ENCODE measurements around the gene AIG1.
A peak's percentile ranks its signal among the peaks of the same experiment; 100 is the strongest.

Gene AIG1

GRCh38 chr6:143221698-143222097 lies 161.0 kb downstream of the AIG1 start:
- Mint-ChIP-seq H3K27ac (no peak overlapping the region), H3K9me3 (no peaks in the 10 kb centered on the region), H3K36me3 (no peaks in the 10 kb centered on the region), H3K4me1 (no peaks in the 10 kb centered on the region), H3K4me3 (no peak overlapping the region)
- DNase-seq (ENCODE audit: low spot score in 2 of 2) (no peak), ATAC-seq (no peak)

- DNase-seq (ENCODE audit: low spot score in 2 of 2) = no peak
- Mint-ChIP-seq H3K9me3 (no peaks in the 10 kb centered on the region), H3K4me3 (no peak overlapping the region), H3K27ac (no peak overlapping the region), H3K4me1 (no peaks in the 10 kb centered on the region), H3K36me3 (no peaks in the 10 kb centered on the region)
- no peak for ATAC-seq
Measured at GRCh38 chr6:143222310-143222709, 161.6 kb downstream of the AIG1 start.

GRCh38 chr6:143222801-143223231 lies 162.1 kb downstream of the AIG1 start:
- Mint-ChIP-seq H3K27ac (no peak overlapping the region), H3K9me3 (no peaks in the 10 kb centered on the region), H3K4me1 (no peaks in the 10 kb centered on the region), H3K36me3 (no peaks in the 10 kb centered on the region), H3K4me3 (no peak overlapping the region)
- DNase-seq (ENCODE audit: low spot score in 2 of 2) = no peak
- ATAC-seq = no peak

- DNase-seq (ENCODE audit: low spot score in 2 of 2) (no peak), ATAC-seq (no peak)
- Mint-ChIP-seq H3K9me3 (no peaks in the 10 kb centered on the region), H3K27ac (no peak overlapping the region), H3K4me3 (no peak overlapping the region), H3K36me3 (no peaks in the 10 kb centered on the region), H3K4me1 (no peaks in the 10 kb centered on the region)
Measured at GRCh38 chr6:143223895-143224294, 163.2 kb downstream of the AIG1 start.

- no peak overlapping the region for H3K27ac Mint-ChIP-seq
- H3K9me3 Mint-ChIP-seq = no peaks in the 10 kb centered on the region
- no peaks in the 10 kb centered on the region for H3K4me1 Mint-ChIP-seq
- H3K4me3 Mint-ChIP-seq = no peak overlapping the region
- H3K36me3 Mint-ChIP-seq = no peaks in the 10 kb centered on the region
- DNase-seq (ENCODE audit: low spot score in 2 of 2) (no peak), ATAC-seq (no peak)
Measured at GRCh38 chr6:143224516-143224915, 163.8 kb downstream of the AIG1 start.

- Mint-ChIP-seq H3K4me1 (no peaks in the 10 kb centered on the region), H3K36me3 (no peaks in the 10 kb centered on the region)
- DNase-seq (ENCODE audit: low spot score in 2 of 2) = no peak
Measured at GRCh38 chr6:143225929-143226328, 165.2 kb downstream of the AIG1 start.

GRCh38 chr6:143227675-143228074 lies 167.0 kb downstream of the AIG1 start:
- H3K4me1 Mint-ChIP-seq = no peaks in the 10 kb centered on the region
- no peaks in the 10 kb centered on the region for H3K36me3 Mint-ChIP-seq
- ATAC-seq = no peak
- no peak overlapping the region for H3K27ac Mint-ChIP-seq
- H3K9me3 Mint-ChIP-seq = no peaks in the 10 kb centered on the region
- no peak for DNase-seq (ENCODE audit: low spot score in 2 of 2)
- H3K4me3 Mint-ChIP-seq = no peak overlapping the region

More at GRCh38 chr6:143225929-143226328, 165.2 kb downstream of the AIG1 start:
- H3K4me3 Mint-ChIP-seq = no peak overlapping the region
- no peak overlapping the region for H3K27ac Mint-ChIP-seq
- H3K9me3 Mint-ChIP-seq = no peaks in the 10 kb centered on the region
- ATAC-seq = no peak

GRCh38 chr6:143229400-143229799 lies 168.7 kb downstream of the AIG1 start:
- no peaks in the 10 kb centered on the region for H3K36me3 Mint-ChIP-seq

GRCh38 chr6:143232849-143233248 lies 172.2 kb downstream of the AIG1 start:
- Mint-ChIP-seq H3K4me3 (no peak overlapping the region), H3K27ac (no peak overlapping the region), H3K9me3 (no peaks in the 10 kb centered on the region), H3K36me3 (no peaks in the 10 kb centered on the region), H3K4me1 (no peaks in the 10 kb centered on the region)
- ATAC-seq (peak; percentile 42), DNase-seq (ENCODE audit: low spot score in 2 of 2) (peak; percentile 25 to 57)

More at GRCh38 chr6:143229400-143229799, 168.7 kb downstream of the AIG1 start:
- H3K4me3 Mint-ChIP-seq = no peak overlapping the region
- no peak overlapping the region for H3K27ac Mint-ChIP-seq
- H3K4me1 Mint-ChIP-seq = no peaks in the 10 kb centered on the region
- DNase-seq (ENCODE audit: low spot score in 2 of 2) (no peak), ATAC-seq (peak; percentile 76)
- H3K9me3 Mint-ChIP-seq = no peaks in the 10 kb centered on the region

- no peak overlapping the region for H3K27ac Mint-ChIP-seq
- H3K36me3 Mint-ChIP-seq = no peaks in the 10 kb centered on the region
- H3K9me3 Mint-ChIP-seq = no peaks in the 10 kb centered on the region
- DNase-seq (ENCODE audit: low spot score in 2 of 2) (no peak), ATAC-seq (no peak)
- H3K4me1 Mint-ChIP-seq = no peaks in the 10 kb centered on the region
- no peak overlapping the region for H3K4me3 Mint-ChIP-seq
Measured at GRCh38 chr6:143233554-143234285, 173.0 kb downstream of the AIG1 start.

- ATAC-seq (no peak), DNase-seq (ENCODE audit: low spot score in 2 of 2) (no peak)
- no peaks in the 10 kb centered on the region for H3K36me3 Mint-ChIP-seq
- no peak overlapping the region for H3K27ac Mint-ChIP-seq
- H3K4me3 Mint-ChIP-seq = no peak overlapping the region
- no peaks in the 10 kb centered on the region for H3K9me3 Mint-ChIP-seq
- no peaks in the 10 kb centered on the region for H3K4me1 Mint-ChIP-seq
Measured at GRCh38 chr6:143234734-143235133, 174.0 kb downstream of the AIG1 start.

- Mint-ChIP-seq H3K4me1 (no peaks in the 10 kb centered on the region), H3K4me3 (no peak overlapping the region), H3K9me3 (no peaks in the 10 kb centered on the region), H3K36me3 (no peaks in the 10 kb centered on the region), H3K27ac (no peak overlapping the region)
- ATAC-seq = no peak
- DNase-seq (ENCODE audit: low spot score in 2 of 2) = no peak
Measured at GRCh38 chr6:143236151-143236798, 175.6 kb downstream of the AIG1 start.

- no peak overlapping the region for H3K27ac Mint-ChIP-seq
- H3K4me3 Mint-ChIP-seq = no peak overlapping the region
- DNase-seq (ENCODE audit: low spot score in 2 of 2) (no peak), ATAC-seq (no peak)
- no peaks in the 10 kb centered on the region for H3K36me3 Mint-ChIP-seq
- no peaks in the 10 kb centered on the region for H3K4me1 Mint-ChIP-seq
- no peaks in the 10 kb centered on the region for H3K9me3 Mint-ChIP-seq
Measured at GRCh38 chr6:143238306-143238705, 177.6 kb downstream of the AIG1 start.

- no peak for DNase-seq (ENCODE audit: low spot score in 2 of 2)
- no peaks in the 10 kb centered on the region for H3K9me3 Mint-ChIP-seq
- H3K27ac Mint-ChIP-seq = no peak overlapping the region
- no peak overlapping the region for H3K4me3 Mint-ChIP-seq
- no peaks in the 10 kb centered on the region for H3K4me1 Mint-ChIP-seq
- no peak for ATAC-seq
- no peaks in the 10 kb centered on the region for H3K36me3 Mint-ChIP-seq
Measured at GRCh38 chr6:143241111-143241510, 180.4 kb downstream of the AIG1 start.

GRCh38 chr6:143241911-143242310 lies 181.2 kb downstream of the AIG1 start:
- no peak for ATAC-seq
- DNase-seq (ENCODE audit: low spot score in 2 of 2) = no peak
- Mint-ChIP-seq H3K4me3 (no peak overlapping the region), H3K4me1 (no peaks in the 10 kb centered on the region), H3K9me3 (no peaks in the 10 kb centered on the region), H3K36me3 (no peaks in the 10 kb centered on the region), H3K27ac (no peak overlapping the region)

GRCh38 chr6:143243786-143244185 lies 183.1 kb downstream of the AIG1 start:
- peaks cover 9% of the 10 kb centered on the region for H3K4me1 Mint-ChIP-seq
- no peaks in the 10 kb centered on the region for H3K36me3 Mint-ChIP-seq
- DNase-seq (ENCODE audit: low spot score in 2 of 2) (no peak), ATAC-seq (no peak)
- H3K9me3 Mint-ChIP-seq = no peaks in the 10 kb centered on the region
- no peak overlapping the region for H3K27ac Mint-ChIP-seq
- H3K4me3 Mint-ChIP-seq = no peak overlapping the region

All from stimulated activated effector memory CD8-positive, alpha-beta T cell treated with anti-CD3 and anti-CD28 coated beads, Interleukin-12 subunit alpha, Interleukin-12 subunit beta, amount 100 ng/mL, for 72 hours (primary cell).